Uterus (tissue), 2 donors: Measurements from ENCODE around the gene NXPH4.

Experiments used
- POLR2A ChIP-seq, 2 donors: fragments of 450-650 bp; IDR thresholded peaks; one replicate each; pipeline ENCODE4 v1.6.1; 2016; ENCODE audit warnings: antibody characterized with exemption in 2 of 2, mild to moderate bottlenecking in 1 of 2, moderate library complexity in 1 of 2
- TF ChIP-seq, protein P1 (sequence below), 4 experiments: fragments of 200-600 bp in 2 of 4; fragments of 450-650 bp in 2 of 4; sonication (generic) in 2 of 4; IDR thresholded peaks; one replicate each; pipeline ENCODE4 v1.5.1; 2016 to 2019; ENCODE audit warnings: antibody characterized with exemption in 4 of 4, mild to moderate bottlenecking in 2 of 4, moderate library complexity in 1 of 4

DNA sequence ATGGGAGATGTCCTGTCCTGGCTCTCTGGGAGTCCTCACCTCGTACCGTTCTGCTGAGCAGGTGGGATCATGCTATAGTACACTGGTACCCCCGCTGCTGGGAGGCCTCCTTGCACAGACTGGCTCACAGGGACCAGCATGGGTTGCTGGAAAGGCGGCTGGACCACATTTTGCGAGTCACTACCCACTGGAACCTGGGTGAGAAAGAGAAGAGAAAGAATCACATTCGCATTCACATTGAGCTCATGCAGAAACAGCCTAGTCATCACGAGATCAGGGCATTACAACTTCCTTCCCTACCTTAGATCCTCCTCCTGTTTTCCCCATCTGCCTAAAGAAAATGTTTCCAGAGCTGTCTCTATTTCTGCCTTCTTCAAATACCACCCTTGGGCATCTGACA, 51.7 kb downstream of the NXPH4 start:
- TF ChIP-seq, protein P1, sequence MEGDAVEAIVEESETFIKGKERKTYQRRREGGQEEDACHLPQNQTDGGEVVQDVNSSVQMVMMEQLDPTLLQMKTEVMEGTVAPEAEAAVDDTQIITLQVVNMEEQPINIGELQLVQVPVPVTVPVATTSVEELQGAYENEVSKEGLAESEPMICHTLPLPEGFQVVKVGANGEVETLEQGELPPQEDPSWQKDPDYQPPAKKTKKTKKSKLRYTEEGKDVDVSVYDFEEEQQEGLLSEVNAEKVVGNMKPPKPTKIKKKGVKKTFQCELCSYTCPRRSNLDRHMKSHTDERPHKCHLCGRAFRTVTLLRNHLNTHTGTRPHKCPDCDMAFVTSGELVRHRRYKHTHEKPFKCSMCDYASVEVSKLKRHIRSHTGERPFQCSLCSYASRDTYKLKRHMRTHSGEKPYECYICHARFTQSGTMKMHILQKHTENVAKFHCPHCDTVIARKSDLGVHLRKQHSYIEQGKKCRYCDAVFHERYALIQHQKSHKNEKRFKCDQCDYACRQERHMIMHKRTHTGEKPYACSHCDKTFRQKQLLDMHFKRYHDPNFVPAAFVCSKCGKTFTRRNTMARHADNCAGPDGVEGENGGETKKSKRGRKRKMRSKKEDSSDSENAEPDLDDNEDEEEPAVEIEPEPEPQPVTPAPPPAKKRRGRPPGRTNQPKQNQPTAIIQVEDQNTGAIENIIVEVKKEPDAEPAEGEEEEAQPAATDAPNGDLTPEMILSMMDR (IDR thresholded peaks at IDR 0.05), result no peak
- TF ChIP-seq POLR2A (IDR thresholded peaks at IDR 0.05), result no peak
